Endodermal cell (in vitro differentiated cells): Measurements from ENCODE around the gene CDC42EP2. TPM values are rescaled to one million over a fixed set of nuclear protein-coding genes. Genes with fewer than 3 reads are reported as not detected.

Experiments used
- DNase-seq: peaks from one replicate; pipeline ENCODE4 v3.0.0-alpha.2; 2017
- H3K27ac ChIP-seq: 2 replicates; pipeline ENCODE4 v1.5.1; 2013; ENCODE audit warnings: mild to moderate bottlenecking, low read depth, low read length, moderate library complexity
- H3K27me3 ChIP-seq: 2 replicates; pipeline ENCODE4 v1.6.1; 2013; ENCODE audit warnings: mild to moderate bottlenecking, low read length, moderate library complexity; ENCODE audit not compliant: insufficient read depth, control insufficient read depth, poor library complexity, severe bottlenecking
- H3K36me3 ChIP-seq: 2 replicates; pipeline ENCODE4 v1.7.0; 2013; ENCODE audit warnings: mild to moderate bottlenecking, low read length, moderate library complexity; ENCODE audit not compliant: control insufficient read depth, insufficient read depth
- H3K4me1 ChIP-seq: one replicate; pipeline ENCODE4 v1.7.0; 2013; ENCODE audit warnings: low read length; ENCODE audit not compliant: control insufficient read depth, insufficient read depth
- H3K4me3 ChIP-seq: 2 replicates; pipeline ENCODE4 v1.5.1; 2013; ENCODE audit warnings: mild to moderate bottlenecking, low read length, moderate library complexity
- H3K9ac ChIP-seq: 2 replicates; pipeline ENCODE4 v1.6.1; 2013; ENCODE audit warnings: mild to moderate bottlenecking, low read length, moderate library complexity; ENCODE audit not compliant: poor library complexity, severe bottlenecking; ENCODE audit errors: extremely low read depth
- H3K9me3 ChIP-seq: 2 replicates; pipeline ENCODE4 v1.6.1; 2013; ENCODE audit warnings: mild to moderate bottlenecking, low read length, moderate library complexity; ENCODE audit not compliant: control insufficient read depth
- H3K27ac Mint-ChIP-seq: 2 replicates; pipeline ENCODE4 v1.8.0; 2020; ENCODE audit warnings: mixed read lengths
- H3K27me3 Mint-ChIP-seq: 2 replicates; pipeline ENCODE4 v1.8.0; 2021; ENCODE audit warnings: mild to moderate bottlenecking, mixed read lengths; ENCODE audit not compliant: insufficient read depth
- H3K36me3 Mint-ChIP-seq: 2 replicates; pipeline ENCODE4 v1.8.0; 2020; ENCODE audit warnings: low read depth, mixed read lengths
- H3K4me1 Mint-ChIP-seq: 2 replicates; pipeline ENCODE4 v1.8.0; 2020; ENCODE audit warnings: mixed read lengths
- H3K4me3 Mint-ChIP-seq: 2 replicates; pipeline ENCODE4 v1.8.0; 2020; ENCODE audit warnings: mild to moderate bottlenecking, moderate library complexity, mixed read lengths
- H3K9me3 Mint-ChIP-seq: 2 replicates; pipeline ENCODE4 v1.8.0; 2020; ENCODE audit warnings: mild to moderate bottlenecking, mixed read lengths
- WGBS, 2 experiments: methylation state at CpG; one replicate each; pipeline versions ENCODE4 v1.1.5 to v1.1.7; 2013; ENCODE audit warnings: missing lambda C conversion rate in 2 of 2, mixed read lengths in 1 of 2; ENCODE audit not compliant: insufficient coverage in 1 of 2, insufficient read length in 1 of 2; 5-methylcytosine and 5-hydroxymethylcytosine counted together
- total RNA-seq, 2 donors: library from RNA; stranded (reverse); fragmentation: NEBNext Ultra II Directional in 1 of 2; extraction: Animal tissue kit (Norgen Biotek cat#: 25700) in 1 of 2; gene quantifications; 2 replicates in 1 of 2; 3 replicates in 1 of 2; pipeline ENCODE4 v1.2.1, GENCODE V29; 2021
- TF ChIP-seq, protein P1 (sequence below): fragments of 200-600 bp; sonication (generic); conservative IDR thresholded peaks from 2 replicates; pipeline ENCODE4 v1.5.0; 2021; ENCODE audit warnings: antibody characterized with exemption, mild to moderate bottlenecking

CDC42EP2 gene
- total RNA-seq, 2 donors from 2014 or later, result 5.9 to 6.9 TPM

- WGBS, 2 experiments, result 91 to 100% methylated on average over 3 of the region's 3 CpGs
These were observed 27.2 kb downstream of the CDC42EP2 start for GRCh38 chr11:65341856-65342255.

DNA sequence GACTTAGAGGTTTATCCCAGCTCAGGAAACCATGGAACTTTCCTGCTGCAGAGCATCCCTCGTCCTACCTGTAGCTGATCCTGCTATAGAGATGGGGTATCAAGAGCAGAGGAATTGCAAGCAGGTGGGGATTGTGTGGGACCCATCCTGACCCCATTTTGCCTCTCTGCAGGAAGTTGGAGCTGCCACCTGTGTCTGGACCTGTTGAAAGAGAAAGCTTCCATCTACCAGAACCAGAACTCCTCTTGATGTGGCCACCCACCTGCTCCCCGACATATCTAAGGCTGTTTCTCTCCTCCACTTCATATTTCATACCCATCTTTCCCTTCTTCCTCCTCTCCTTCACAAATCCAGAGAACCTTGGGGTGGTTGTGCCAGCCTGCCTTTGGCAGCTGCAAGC is 36.8 kb downstream of the CDC42EP2 start:
- Mint-ChIP-seq H3K4me1 (peaks cover 11% of the 10 kb centered on the region), H3K27me3 (peaks cover 15% of the 10 kb centered on the region), H3K27ac (no peak overlapping the region), H3K9me3 (no peaks in the 10 kb centered on the region), H3K4me3 (no peak overlapping the region), H3K36me3 (peaks cover 35% of the 10 kb centered on the region)
- TF ChIP-seq, protein P1, sequence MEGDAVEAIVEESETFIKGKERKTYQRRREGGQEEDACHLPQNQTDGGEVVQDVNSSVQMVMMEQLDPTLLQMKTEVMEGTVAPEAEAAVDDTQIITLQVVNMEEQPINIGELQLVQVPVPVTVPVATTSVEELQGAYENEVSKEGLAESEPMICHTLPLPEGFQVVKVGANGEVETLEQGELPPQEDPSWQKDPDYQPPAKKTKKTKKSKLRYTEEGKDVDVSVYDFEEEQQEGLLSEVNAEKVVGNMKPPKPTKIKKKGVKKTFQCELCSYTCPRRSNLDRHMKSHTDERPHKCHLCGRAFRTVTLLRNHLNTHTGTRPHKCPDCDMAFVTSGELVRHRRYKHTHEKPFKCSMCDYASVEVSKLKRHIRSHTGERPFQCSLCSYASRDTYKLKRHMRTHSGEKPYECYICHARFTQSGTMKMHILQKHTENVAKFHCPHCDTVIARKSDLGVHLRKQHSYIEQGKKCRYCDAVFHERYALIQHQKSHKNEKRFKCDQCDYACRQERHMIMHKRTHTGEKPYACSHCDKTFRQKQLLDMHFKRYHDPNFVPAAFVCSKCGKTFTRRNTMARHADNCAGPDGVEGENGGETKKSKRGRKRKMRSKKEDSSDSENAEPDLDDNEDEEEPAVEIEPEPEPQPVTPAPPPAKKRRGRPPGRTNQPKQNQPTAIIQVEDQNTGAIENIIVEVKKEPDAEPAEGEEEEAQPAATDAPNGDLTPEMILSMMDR, result no peak
- 95 to 100% methylated on average over 2 of the region's 2 CpGs for WGBS, 2 experiments
- Histone ChIP-seq H3K36me3 (peaks cover 55% of the 10 kb centered on the region), H3K27me3 (peaks cover 12% of the 10 kb centered on the region), H3K4me1 (no peaks in the 10 kb centered on the region), H3K4me3 (no peak overlapping the region), H3K9ac (no peak overlapping the region), H3K9me3 (no peaks in the 10 kb centered on the region), H3K27ac (no peak overlapping the region)
- no peak for DNase-seq

More at GRCh38 chr11:65341856-65342255, 27.2 kb downstream of the CDC42EP2 start:
- TF ChIP-seq, protein P1, result no peak
- no peaks in the 10 kb centered on the region for H3K4me1 Mint-ChIP-seq
- H3K27me3 ChIP-seq, result no peaks in the 10 kb centered on the region
- H3K4me3 ChIP-seq, result no peak overlapping the region
- no peak overlapping the region for H3K4me3 Mint-ChIP-seq
- no peaks in the 10 kb centered on the region for H3K4me1 ChIP-seq
- H3K36me3 ChIP-seq, result peaks cover 85% of the 10 kb centered on the region
- no peak overlapping the region for H3K9ac ChIP-seq
- H3K27ac Mint-ChIP-seq, result no peak overlapping the region
- H3K9me3 Mint-ChIP-seq, result no peaks in the 10 kb centered on the region
- H3K9me3 ChIP-seq, result no peaks in the 10 kb centered on the region
- H3K27ac ChIP-seq, result no peak overlapping the region
- DNase-seq, result no peak
- no peaks in the 10 kb centered on the region for H3K27me3 Mint-ChIP-seq
- peaks cover 63% of the 10 kb centered on the region for H3K36me3 Mint-ChIP-seq

GRCh38 chr11:65352783-65353182 is 38.1 kb downstream of the CDC42EP2 start:
- H3K4me1 ChIP-seq, result no peaks in the 10 kb centered on the region
- H3K27ac Mint-ChIP-seq, result no peak overlapping the region
- H3K4me3 ChIP-seq, result no peak overlapping the region
- H3K9me3 Mint-ChIP-seq, result no peaks in the 10 kb centered on the region
- no peaks in the 10 kb centered on the region for H3K9me3 ChIP-seq
- H3K36me3 Mint-ChIP-seq, result peaks cover 31% of the 10 kb centered on the region
- H3K27me3 ChIP-seq, result peaks cover 25% of the 10 kb centered on the region
- peaks cover 11% of the 10 kb centered on the region for H3K4me1 Mint-ChIP-seq
- no peak overlapping the region for H3K27ac ChIP-seq
- peaks cover 28% of the 10 kb centered on the region for H3K27me3 Mint-ChIP-seq
- H3K4me3 Mint-ChIP-seq, result no peak overlapping the region
- H3K36me3 ChIP-seq, result peaks cover 51% of the 10 kb centered on the region
- H3K9ac ChIP-seq, result no peak overlapping the region
- TF ChIP-seq, protein P1, result peak; percentile 67
- DNase-seq, result no peak
- 90% methylated on average over 2 of the region's 3 CpGs; no CpG with 5 or more reads in 1 of the 2 experiments for WGBS, 2 experiments
